ENCODE data around the gene AQP9.
"Not testable (repeated sequence)": the region's sequence is repeated elsewhere in the genome, so short reads cannot be mapped to it uniquely, and the experiment has no call there.

The AQP9 gene

GRCh38 chr15:58138106-58138505 is at the start of gene AQP9:
AQP9 (plus strand) TSS chr15:58138381; CDS start chr15:58138566, 185 bp downstream.
- DNase-seq = no peak

GRCh38 chr15:58095415-58095814 is 42.8 kb upstream of the AQP9 start:
- DNase-seq = no peak

- no peak for DNase-seq
Measured at GRCh38 chr15:58096529-58097084, 41.6 kb upstream of the AQP9 start.

GRCh38 chr15:58103482-58103881 is 34.7 kb upstream of the AQP9 start:
- DNase-seq = no peak

- DNase-seq = no peak
Measured at GRCh38 chr15:58108117-58108516, 30.1 kb upstream of the AQP9 start.

- no peak for DNase-seq
Measured at GRCh38 chr15:58109419-58109818, 28.8 kb upstream of the AQP9 start.

- no peak for DNase-seq
Measured at GRCh38 chr15:58110999-58111717, 27.0 kb upstream of the AQP9 start.

- no peak for DNase-seq
Measured at GRCh38 chr15:58111718-58112104, 26.5 kb upstream of the AQP9 start.

GRCh38 chr15:58113358-58113757 is 24.8 kb upstream of the AQP9 start:
- not testable (repeated sequence) for DNase-seq

- no peak for DNase-seq
Measured at GRCh38 chr15:58114388-58114787, 23.8 kb upstream of the AQP9 start.

GRCh38 chr15:58114812-58115211 is 23.4 kb upstream of the AQP9 start:
- no peak for DNase-seq

GRCh38 chr15:58115692-58116091 is 22.5 kb upstream of the AQP9 start:
- DNase-seq = no peak

GRCh38 chr15:58117619-58118018 is 20.6 kb upstream of the AQP9 start:
- no peak for DNase-seq

- no peak for DNase-seq
Measured at GRCh38 chr15:58118272-58118671, 19.9 kb upstream of the AQP9 start.

- DNase-seq = no peak
Measured at GRCh38 chr15:58119016-58119415, 19.2 kb upstream of the AQP9 start.

- no peak for DNase-seq
Measured at GRCh38 chr15:58124585-58124984, 13.6 kb upstream of the AQP9 start.

GRCh38 chr15:58125333-58125732 is 12.8 kb upstream of the AQP9 start:
- DNase-seq = no peak

GRCh38 chr15:58134886-58135285 is 3.3 kb upstream of the AQP9 start:
- DNase-seq = no peak

- no peak for DNase-seq
Measured at GRCh38 chr15:58135511-58136174, 2.5 kb upstream of the AQP9 start.

GRCh38 chr15:58136731-58137130 is 1.4 kb upstream of the AQP9 start:
- DNase-seq = no peak

- DNase-seq = no peak
Measured at GRCh38 chr15:58137686-58138085, 495 bp upstream of the AQP9 start.

- no peak for DNase-seq
Measured at GRCh38 chr15:58139276-58139988, 1.3 kb downstream of the AQP9 start.

GRCh38 chr15:58139989-58140522 is 1.9 kb downstream of the AQP9 start:
- no peak for DNase-seq

Data from NCI-H2029 treated with DMSO at 0.1 percent for 48 hours (cell line).